PC-3 (cell line): ENCODE measurements around the gene CLPTM1L. TPM values are rescaled to one million over a fixed set of nuclear protein-coding genes. Genes with fewer than 3 reads are reported as not detected.

Experiments
- ATAC-seq: fragments of 200-7000 bp; cut with Tn5 transposase; 2 replicates; pipeline ENCODE4 v1.9.1; 2020; ENCODE audit warnings: mild to moderate bottlenecking, moderate library complexity
- BruUV-seq: library from RNA; stranded (reverse); fragments of 400-500 nt; replicated peaks from 2 replicates; lab custom pipeline; 2021; lab: Mats Ljungman, UMichigan
- CTCF ChIA-PET: fragments of 300-600 bp; sonication (Branson Sonifier 250); formaldehyde crosslinking; loops from one replicate; lab custom pipeline; 2022; ENCODE audit warnings: antibody characterized with exemption; lab: Charles Lee
- POLR2A ChIA-PET: fragments of 300-600 bp; sonication (Branson Sonifier 250); formaldehyde crosslinking; loops from one replicate; lab custom pipeline; 2022; ENCODE audit warnings: antibody characterized with exemption; ENCODE audit not compliant: unreplicated experiment; lab: Charles Lee
- DNase-seq: peaks from one replicate; pipeline ENCODE4 v3.0.0-alpha.2; 2015
- H2AFZ ChIP-seq: fragments of 300-600 bp; sonication (generic); 2 replicates; pipeline ENCODE4 v1.6.0; 2016; ENCODE audit warnings: antibody characterized with exemption, low read length
- H3F3A ChIP-seq: fragments of 300-600 bp; sonication (generic); one replicate; pipeline ENCODE4 v1.6.0; 2017; ENCODE audit warnings: antibody characterized with exemption, low read length, control low read depth, mild to moderate bottlenecking; ENCODE audit not compliant: unreplicated experiment
- H3K27ac ChIP-seq: fragments of 300-600 bp; sonication (generic); 2 replicates; pipeline ENCODE4 v1.5.1; 2016; ENCODE audit warnings: mild to moderate bottlenecking, low read length
- H3K27me3 ChIP-seq: fragments of 300-600 bp; sonication (generic); 2 replicates; pipeline ENCODE4 v1.6.1; 2016; ENCODE audit warnings: low read length, mixed read lengths
- H3K36me3 ChIP-seq: fragments of 300-600 bp; sonication (generic); 2 replicates; pipeline ENCODE4 v1.6.1; 2016; ENCODE audit warnings: low read depth, mixed run types, low read length, mixed read lengths
- H3K4me1 ChIP-seq: fragments of 300-600 bp; sonication (generic); 2 replicates; pipeline ENCODE4 v1.5.1; 2016; ENCODE audit warnings: low read length; ENCODE audit not compliant: insufficient read depth
- H3K4me2 ChIP-seq: fragments of 300-600 bp; sonication (generic); 2 replicates; pipeline ENCODE4 v1.6.0; 2016; ENCODE audit warnings: low read length
- H3K4me3 ChIP-seq: fragments of 300-600 bp; sonication (generic); 2 replicates; pipeline ENCODE4 v1.5.1; 2016; ENCODE audit warnings: mild to moderate bottlenecking, low read length, mixed read lengths
- H3K79me2 ChIP-seq: fragments of 300-600 bp; sonication (generic); 2 replicates; pipeline ENCODE4 v1.6.1; 2017; ENCODE audit warnings: low read length, mixed read lengths
- H3K9ac ChIP-seq: fragments of 300-600 bp; sonication (generic); 2 replicates; pipeline ENCODE4 v1.6.0; 2016; ENCODE audit warnings: mild to moderate bottlenecking, low read length
- H3K9me2 ChIP-seq: fragments of 300-600 bp; sonication (generic); replicated peaks from 2 replicates; pipeline ENCODE4 v1.6.1; 2016; ENCODE audit warnings: mixed run types, low read length, mixed read lengths
- H3K9me3 ChIP-seq: fragments of 300-600 bp; sonication (generic); 2 replicates; pipeline ENCODE4 v1.6.1; 2016; ENCODE audit warnings: low read length, mixed read lengths
- H4K20me1 ChIP-seq: fragments of 300-600 bp; sonication (generic); 2 replicates; pipeline ENCODE4 v1.6.1; 2016; ENCODE audit warnings: low read length, mixed read lengths
- EZH2 ChIP-seq: fragments of 300-600 bp; sonication (generic); IDR thresholded peaks from one replicate; pipeline ENCODE4 v1.6.1; 2017; ENCODE audit warnings: antibody characterized with exemption, mild to moderate bottlenecking, low read length; ENCODE audit not compliant: unreplicated experiment
- EZH2phosphoT487 ChIP-seq: fragments of 300-600 bp; sonication (generic); IDR thresholded peaks from 2 replicates; pipeline ENCODE4 v1.6.1; 2018; ENCODE audit warnings: mild to moderate bottlenecking, antibody characterized with exemption, low read length, borderline replicate concordance
- intact Hi-C: fragments of 100-400 bp; cut with micrococcal nuclease; formaldehyde crosslinking; loops from 2 replicates; pipeline ENCODE4 v1.9.0; 2023
- total RNA-seq: library from RNA; depleted of rRNA; stranded (reverse); fragments of >200 nt; gene quantifications from 2 replicates; pipeline ENCODE4 v1.2.3, GENCODE V29; 2014
- TF ChIP-seq, protein P1 (sequence below): fragments of 300-600 bp; sonication (generic); conservative IDR thresholded peaks from 2 replicates; pipeline ENCODE4 v1.5.1; 2017; ENCODE audit warnings: antibody characterized with exemption, low read depth, mild to moderate bottlenecking, low read length

Gene CLPTM1L
- total RNA-seq, 1 experiment from 2014 or later = 463 TPM

DNA sequence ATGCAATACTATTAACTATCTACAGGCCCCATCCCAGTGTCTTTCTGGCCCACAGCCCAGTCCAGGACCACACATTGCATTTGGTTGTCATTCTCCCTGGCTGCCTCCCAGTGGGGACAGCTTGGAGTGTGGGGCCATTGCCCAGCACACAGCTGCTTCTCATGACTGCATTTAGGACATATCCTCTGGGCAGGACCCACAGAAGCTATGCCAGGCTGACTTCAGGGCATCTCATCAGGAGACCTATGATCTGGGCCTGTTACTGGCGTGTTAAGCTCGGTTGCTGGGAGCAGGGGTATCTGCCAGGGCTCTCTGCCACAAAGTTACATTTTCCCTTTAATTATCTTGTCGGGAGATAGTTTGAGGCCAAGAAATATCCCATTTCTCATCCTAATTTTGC, 32.1 kb upstream of the CLPTM1L start:
- Histone ChIP-seq H3K9me3 (no peaks in the 10 kb centered on the region), H3K9ac (no peak overlapping the region), H3K4me1 (no peaks in the 10 kb centered on the region), H3F3A (no peaks in the 10 kb centered on the region), H2AFZ (no peak overlapping the region), H3K27ac (no peak overlapping the region), H3K9me2 (no peaks in the 10 kb centered on the region), H4K20me1 (no peaks in the 10 kb centered on the region), H3K79me2 (no peaks in the 10 kb centered on the region), H3K4me2 (no peak overlapping the region), H3K36me3 (no peaks in the 10 kb centered on the region), H3K4me3 (no peak overlapping the region), H3K27me3 (peaks cover 24% of the 10 kb centered on the region)
- no peak for ATAC-seq
- intact Hi-C loops = no loop called here
- DNase-seq = no peak
- CTCF ChIA-PET = no interaction called here
- TF ChIP-seq EZH2 = no peak
- TF ChIP-seq EZH2phosphoT487 = no peak
- TF ChIP-seq, protein P1, sequence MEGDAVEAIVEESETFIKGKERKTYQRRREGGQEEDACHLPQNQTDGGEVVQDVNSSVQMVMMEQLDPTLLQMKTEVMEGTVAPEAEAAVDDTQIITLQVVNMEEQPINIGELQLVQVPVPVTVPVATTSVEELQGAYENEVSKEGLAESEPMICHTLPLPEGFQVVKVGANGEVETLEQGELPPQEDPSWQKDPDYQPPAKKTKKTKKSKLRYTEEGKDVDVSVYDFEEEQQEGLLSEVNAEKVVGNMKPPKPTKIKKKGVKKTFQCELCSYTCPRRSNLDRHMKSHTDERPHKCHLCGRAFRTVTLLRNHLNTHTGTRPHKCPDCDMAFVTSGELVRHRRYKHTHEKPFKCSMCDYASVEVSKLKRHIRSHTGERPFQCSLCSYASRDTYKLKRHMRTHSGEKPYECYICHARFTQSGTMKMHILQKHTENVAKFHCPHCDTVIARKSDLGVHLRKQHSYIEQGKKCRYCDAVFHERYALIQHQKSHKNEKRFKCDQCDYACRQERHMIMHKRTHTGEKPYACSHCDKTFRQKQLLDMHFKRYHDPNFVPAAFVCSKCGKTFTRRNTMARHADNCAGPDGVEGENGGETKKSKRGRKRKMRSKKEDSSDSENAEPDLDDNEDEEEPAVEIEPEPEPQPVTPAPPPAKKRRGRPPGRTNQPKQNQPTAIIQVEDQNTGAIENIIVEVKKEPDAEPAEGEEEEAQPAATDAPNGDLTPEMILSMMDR = no peak
- BruUV-seq = no TSS peak
- POLR2A ChIA-PET = no interaction called here

GRCh38 chr5:1375871-1376810, 31.2 kb upstream of the CLPTM1L start:
- ChIA-PET POLR2A (no interaction called here), CTCF (no interaction called here)
- Histone ChIP-seq H3K36me3 (no peaks in the 10 kb centered on the region), H3F3A (no peaks in the 10 kb centered on the region), H4K20me1 (no peaks in the 10 kb centered on the region), H3K4me2 (no peak overlapping the region), H3K9me3 (no peaks in the 10 kb centered on the region), H3K9ac (no peak overlapping the region), H3K27ac (no peak overlapping the region), H2AFZ (no peak overlapping the region), H3K4me3 (no peak overlapping the region), H3K79me2 (no peaks in the 10 kb centered on the region), H3K4me1 (no peaks in the 10 kb centered on the region), H3K27me3 (peaks cover 32% of the 10 kb centered on the region), H3K9me2 (no peaks in the 10 kb centered on the region)
- TF ChIP-seq EZH2 (no peak), EZH2phosphoT487 (no peak)
- TF ChIP-seq, protein P1 = no peak
- no peak for ATAC-seq
- intact Hi-C loops = no loop called here
- no peak for DNase-seq
- BruUV-seq = no TSS peak

DNA sequence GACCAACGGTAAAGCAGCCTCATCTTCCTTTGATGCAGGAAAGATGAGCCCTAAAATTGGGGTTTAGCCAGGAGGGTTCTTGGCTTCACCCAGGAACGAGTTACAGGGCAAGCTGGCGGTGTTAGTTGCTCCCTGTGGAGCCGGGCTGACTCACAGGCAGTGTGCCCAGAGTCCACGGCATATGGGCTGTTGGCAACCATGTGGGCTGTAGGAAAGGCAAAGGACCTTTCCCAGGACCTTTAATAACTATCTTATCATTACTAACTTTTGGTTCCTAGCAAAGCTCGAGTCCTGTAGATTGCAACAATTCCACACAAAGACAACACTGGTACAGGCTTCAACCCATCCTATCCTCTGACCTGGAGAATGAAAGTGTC, 29.8 kb upstream of the CLPTM1L start:
- ATAC-seq = peak; percentile 45; the same call in 1 of the 2 replicates
- Histone ChIP-seq H3K4me1 (no peaks in the 10 kb centered on the region), H3K9ac (no peak overlapping the region), H3K9me2 (no peaks in the 10 kb centered on the region), H3K27ac (no peak overlapping the region), H3K27me3 (peaks cover 47% of the 10 kb centered on the region), H3K36me3 (no peaks in the 10 kb centered on the region), H3K4me2 (no peak overlapping the region), H2AFZ (no peak overlapping the region), H3K9me3 (no peaks in the 10 kb centered on the region), H4K20me1 (no peaks in the 10 kb centered on the region), H3K79me2 (no peaks in the 10 kb centered on the region), H3K4me3 (no peak overlapping the region), H3F3A (no peaks in the 10 kb centered on the region)
- DNase-seq = peak; percentile 21
- ChIA-PET CTCF (no interaction called here), POLR2A (no interaction called here)
- no TSS peak for BruUV-seq
- TF ChIP-seq, protein P1 = no peak
- TF ChIP-seq EZH2phosphoT487 = no peak
- TF ChIP-seq EZH2 = no peak
- intact Hi-C loops = no loop called here
